ENCODE data around the gene KCNN3.
"Not testable (repeated sequence)": the region's sequence is repeated elsewhere in the genome, so short reads cannot be mapped to it uniquely, and the experiment has no call there.

The KCNN3 gene

DNA sequence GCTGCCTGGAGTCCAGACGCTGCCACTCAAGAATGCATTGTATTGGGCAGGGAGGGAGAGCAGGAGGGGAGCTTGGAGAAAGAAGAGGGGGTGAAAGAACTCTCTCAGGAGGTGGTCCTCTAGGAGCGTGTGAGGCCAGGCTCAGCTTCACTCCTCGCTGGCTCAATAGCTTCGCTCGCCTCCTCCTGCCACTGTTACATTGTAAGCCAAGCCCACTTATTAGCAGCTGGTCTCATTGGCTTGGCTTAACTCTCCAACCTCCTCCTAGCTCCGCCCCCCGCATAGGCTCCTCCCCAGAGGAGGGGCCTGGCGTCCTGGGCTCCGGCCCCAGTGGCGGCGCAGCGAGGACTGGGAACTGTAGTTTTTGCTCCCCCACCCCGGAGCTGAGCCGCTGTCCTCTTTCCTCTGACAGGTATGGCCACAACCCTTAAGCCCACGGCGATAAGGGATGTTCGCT is at the start of gene KCNN3:
Gene KCNN3, minus strand, starts transcription at position 167 of the 457 bp plus-strand sequence. CDS start 317 bp downstream, outside the sequence.
- in situ Hi-C loops (cut with HindIII; ENCODE audit: low sequenced_read_pairs): loop anchor here (5.0 kb wide), 2 partner anchors 147 to 183 kb away; no protein-coding TSS in a partner anchor
- peak; percentile 69 for DNase-seq (ENCODE audit: low read depth)
- peak within 1 kb of the TSS; percentile 27 for H3K4me3 ChIP-seq (ENCODE audit: low read depth, low read length)
- TF ChIP-seq, protein P1, sequence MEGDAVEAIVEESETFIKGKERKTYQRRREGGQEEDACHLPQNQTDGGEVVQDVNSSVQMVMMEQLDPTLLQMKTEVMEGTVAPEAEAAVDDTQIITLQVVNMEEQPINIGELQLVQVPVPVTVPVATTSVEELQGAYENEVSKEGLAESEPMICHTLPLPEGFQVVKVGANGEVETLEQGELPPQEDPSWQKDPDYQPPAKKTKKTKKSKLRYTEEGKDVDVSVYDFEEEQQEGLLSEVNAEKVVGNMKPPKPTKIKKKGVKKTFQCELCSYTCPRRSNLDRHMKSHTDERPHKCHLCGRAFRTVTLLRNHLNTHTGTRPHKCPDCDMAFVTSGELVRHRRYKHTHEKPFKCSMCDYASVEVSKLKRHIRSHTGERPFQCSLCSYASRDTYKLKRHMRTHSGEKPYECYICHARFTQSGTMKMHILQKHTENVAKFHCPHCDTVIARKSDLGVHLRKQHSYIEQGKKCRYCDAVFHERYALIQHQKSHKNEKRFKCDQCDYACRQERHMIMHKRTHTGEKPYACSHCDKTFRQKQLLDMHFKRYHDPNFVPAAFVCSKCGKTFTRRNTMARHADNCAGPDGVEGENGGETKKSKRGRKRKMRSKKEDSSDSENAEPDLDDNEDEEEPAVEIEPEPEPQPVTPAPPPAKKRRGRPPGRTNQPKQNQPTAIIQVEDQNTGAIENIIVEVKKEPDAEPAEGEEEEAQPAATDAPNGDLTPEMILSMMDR (IDR thresholded peaks at IDR 0.05; ENCODE audit: low read depth, low read length, missing control alignments): no peak

DNA sequence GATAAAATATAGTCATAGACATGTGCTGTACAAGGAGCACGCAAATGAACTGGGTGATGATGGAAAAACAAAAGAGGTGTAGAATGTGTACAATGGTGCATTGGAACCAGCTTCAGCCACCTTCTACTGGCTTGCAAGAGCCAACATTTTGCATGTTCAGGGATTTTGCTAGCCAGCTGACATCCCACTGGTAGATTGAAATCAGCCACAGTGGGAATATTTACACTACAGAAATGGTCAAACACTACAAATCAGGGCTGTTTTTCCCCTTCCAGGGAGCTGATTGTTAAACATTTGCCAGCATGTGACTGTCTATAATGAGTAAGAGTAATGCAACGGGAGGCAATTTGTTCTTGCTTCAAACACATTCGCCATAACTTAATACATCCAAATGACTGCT is 43.2 kb upstream of the KCNN3 start:
- TF ChIP-seq, protein P1 (IDR thresholded peaks at IDR 0.05; ENCODE audit: low read depth, low read length, missing control alignments): no peak
- in situ Hi-C loops (cut with HindIII; ENCODE audit: low sequenced_read_pairs): no loop called here
- no peak overlapping the region for H3K4me3 ChIP-seq (ENCODE audit: low read depth, low read length)
- DNase-seq (ENCODE audit: low read depth): no peak

DNA sequence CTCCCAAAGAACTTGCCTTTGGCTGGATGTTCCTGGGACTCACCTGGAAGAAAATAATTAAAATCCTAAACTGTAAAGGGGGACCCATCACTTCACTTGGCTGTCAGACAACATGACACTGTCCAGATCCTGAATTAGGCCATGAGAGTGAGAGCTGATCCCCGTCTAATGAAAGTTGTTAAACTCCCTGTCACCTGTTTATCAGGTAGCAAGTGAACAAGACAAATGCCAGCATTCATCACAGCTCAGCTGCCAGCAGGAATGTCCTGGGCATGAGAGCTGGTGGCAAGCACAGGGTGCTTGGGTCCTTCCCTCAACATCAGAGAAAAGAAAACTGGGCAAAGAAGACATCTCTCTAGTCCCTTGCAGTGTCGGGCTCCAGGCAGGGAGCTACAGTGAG is 42.7 kb upstream of the KCNN3 start:
- no peak for DNase-seq (ENCODE audit: low read depth)
- in situ Hi-C loops (cut with HindIII; ENCODE audit: low sequenced_read_pairs): no loop called here
- TF ChIP-seq, protein P1 (IDR thresholded peaks at IDR 0.05; ENCODE audit: low read depth, low read length, missing control alignments): no peak
- no peak overlapping the region for H3K4me3 ChIP-seq (ENCODE audit: low read depth, low read length)

DNA sequence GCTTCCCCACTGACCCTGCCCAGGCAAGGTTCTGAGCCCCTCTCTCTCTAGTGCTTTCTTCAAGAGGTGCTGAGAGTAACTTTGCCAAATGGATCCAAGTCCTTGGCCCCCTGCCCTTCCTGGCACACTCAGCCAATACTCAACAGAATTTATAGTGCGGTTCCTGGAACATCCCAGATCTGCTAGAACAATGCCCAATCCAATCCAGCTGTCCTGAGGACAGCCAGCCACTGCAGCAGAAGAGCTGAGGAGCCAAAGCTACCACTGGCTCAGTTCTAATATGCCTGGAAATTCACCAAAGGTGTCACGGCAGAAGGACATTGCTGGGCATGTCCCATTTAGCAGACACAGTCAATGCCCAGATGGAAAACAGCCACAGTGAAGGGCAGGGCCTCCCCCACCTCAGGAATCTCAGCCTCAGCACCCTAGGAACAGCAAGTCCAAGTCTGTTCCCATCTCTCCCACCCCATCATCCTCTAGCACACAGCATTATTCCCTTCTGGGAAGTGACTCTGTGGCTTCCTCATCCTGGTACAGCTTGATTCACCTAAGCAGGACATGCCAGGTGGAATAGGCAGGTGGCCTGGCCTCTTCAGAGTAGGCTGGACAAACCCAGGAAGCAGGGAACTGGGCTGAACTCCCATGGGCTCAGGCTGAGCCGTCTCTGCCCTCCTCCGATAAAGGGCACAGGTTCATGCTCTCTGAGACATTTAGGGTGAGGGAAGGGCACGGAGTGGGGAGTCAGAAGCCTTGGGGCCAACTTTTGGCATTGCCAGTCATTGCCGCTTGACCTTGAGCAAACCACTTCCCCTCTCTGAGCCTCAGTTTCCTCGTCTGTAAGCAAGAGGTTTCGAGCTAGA is 41.8 kb upstream of the KCNN3 start:
- TF ChIP-seq, protein P1 (IDR thresholded peaks at IDR 0.05; ENCODE audit: low read depth, low read length, missing control alignments): no peak
- no peak overlapping the region for H3K4me3 ChIP-seq (ENCODE audit: low read depth, low read length)
- DNase-seq (ENCODE audit: low read depth): no peak
- in situ Hi-C loops (cut with HindIII; ENCODE audit: low sequenced_read_pairs): no loop called here

DNA sequence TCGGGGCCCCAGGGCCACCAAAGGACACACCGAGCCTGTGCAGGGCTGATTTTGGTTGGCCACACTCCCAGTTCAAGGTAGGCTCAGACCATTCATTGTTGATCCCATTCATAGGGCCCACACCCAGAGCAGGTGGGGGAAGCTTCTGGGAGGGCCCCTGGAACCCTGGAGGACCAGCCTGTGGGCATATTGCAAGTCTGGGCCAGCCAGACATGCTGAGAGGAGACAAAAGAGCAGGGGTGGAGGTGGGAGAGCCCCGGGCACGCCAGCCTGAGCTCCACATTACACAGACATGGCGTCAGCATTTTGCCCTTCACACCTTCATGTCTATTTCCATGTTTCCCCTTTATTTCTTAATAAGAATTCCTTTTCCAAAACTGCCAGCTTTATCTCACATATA is 40.8 kb upstream of the KCNN3 start:
- no peak overlapping the region for H3K4me3 ChIP-seq (ENCODE audit: low read depth, low read length)
- in situ Hi-C loops (cut with HindIII; ENCODE audit: low sequenced_read_pairs): no loop called here
- DNase-seq (ENCODE audit: low read depth): no peak
- TF ChIP-seq, protein P1 (IDR thresholded peaks at IDR 0.05; ENCODE audit: low read depth, low read length, missing control alignments): no peak

DNA sequence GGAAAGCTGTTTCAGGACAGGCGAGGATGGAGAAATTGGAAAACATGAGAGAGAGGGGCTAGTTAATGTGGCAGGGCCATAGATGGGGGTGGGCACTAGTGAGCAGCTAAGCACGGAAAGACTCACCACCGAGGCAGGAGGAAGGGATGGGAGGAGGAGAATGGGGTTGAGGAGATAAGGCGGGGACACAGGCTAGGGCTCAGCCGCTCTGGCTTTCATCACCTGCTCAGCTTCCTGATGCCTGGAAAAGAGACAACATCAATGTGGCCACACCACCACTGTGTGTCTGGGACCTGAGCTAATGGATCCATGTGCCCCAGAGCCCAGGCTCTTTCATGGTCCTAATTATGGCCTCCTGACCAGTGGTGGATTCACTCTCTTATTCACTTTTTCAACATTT is 38.9 kb upstream of the KCNN3 start:
- H3K4me3 ChIP-seq (ENCODE audit: low read depth, low read length): no peak overlapping the region
- TF ChIP-seq, protein P1 (IDR thresholded peaks at IDR 0.05; ENCODE audit: low read depth, low read length, missing control alignments): no peak
- no peak for DNase-seq (ENCODE audit: low read depth)
- in situ Hi-C loops (cut with HindIII; ENCODE audit: low sequenced_read_pairs): no loop called here

DNA sequence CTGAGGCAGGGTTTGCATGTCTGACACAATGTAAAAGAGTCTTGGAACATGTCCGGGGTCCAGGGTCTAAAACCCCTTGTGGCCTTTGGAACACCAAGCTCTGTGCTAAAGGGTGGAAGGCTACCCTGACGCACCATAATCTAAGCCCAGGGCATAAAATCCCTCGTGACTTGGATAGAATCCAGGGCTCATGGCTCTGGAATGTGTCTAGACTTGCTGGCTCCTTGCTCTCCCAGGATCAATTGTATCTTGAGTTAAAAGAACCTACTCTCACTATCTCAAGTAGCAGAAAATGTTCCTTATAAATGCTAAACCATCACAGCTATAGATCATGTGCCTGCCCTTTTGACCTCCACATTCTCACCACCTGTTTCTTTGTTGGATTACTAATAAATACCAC is 38.0 kb upstream of the KCNN3 start:
- H3K4me3 ChIP-seq (ENCODE audit: low read depth, low read length); in situ Hi-C loops (cut with HindIII; ENCODE audit: low sequenced_read_pairs); DNase-seq (ENCODE audit: low read depth): not testable (repeated sequence)

All from astrocyte of the cerebellum (primary cell).